ENCODE measurements around the gene AFF1. TPM values are rescaled to one million over a fixed set of nuclear protein-coding genes. Genes with fewer than 3 reads are reported as not detected.
"Not testable (repeated sequence)": the region's sequence is repeated elsewhere in the genome, so short reads cannot be mapped to it uniquely, and the experiment has no call there.

The AFF1 gene
- total RNA-seq, 1 experiment from 2014 or later = 6.8 TPM

DNA sequence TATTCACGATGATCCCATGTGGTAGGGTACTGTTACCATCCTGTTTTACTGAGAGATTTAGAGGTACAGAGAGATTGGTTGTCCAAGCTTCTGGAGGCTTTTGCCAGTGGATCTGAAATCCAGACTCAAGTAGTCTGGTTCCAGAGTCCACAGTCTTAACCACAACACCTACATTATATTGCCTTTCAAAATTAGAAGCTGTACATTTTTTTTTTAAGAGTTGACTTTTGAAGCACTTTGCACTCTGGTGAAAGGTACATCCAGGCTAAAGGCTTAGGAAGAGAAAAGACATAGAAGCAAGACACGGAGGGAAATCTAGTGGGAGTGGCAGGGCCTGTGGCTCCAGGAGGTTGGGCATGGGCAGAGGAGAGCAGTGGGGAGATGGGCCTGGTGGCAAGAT is 122.1 kb downstream of the AFF1 start:
- DNase-seq (ENCODE audit: low read depth) = no peak
- in situ Hi-C loops (cut with HindIII; ENCODE audit: low pct_unique_long_range_greater_than_20kb, low sequenced_read_pairs) = no loop called here

DNA sequence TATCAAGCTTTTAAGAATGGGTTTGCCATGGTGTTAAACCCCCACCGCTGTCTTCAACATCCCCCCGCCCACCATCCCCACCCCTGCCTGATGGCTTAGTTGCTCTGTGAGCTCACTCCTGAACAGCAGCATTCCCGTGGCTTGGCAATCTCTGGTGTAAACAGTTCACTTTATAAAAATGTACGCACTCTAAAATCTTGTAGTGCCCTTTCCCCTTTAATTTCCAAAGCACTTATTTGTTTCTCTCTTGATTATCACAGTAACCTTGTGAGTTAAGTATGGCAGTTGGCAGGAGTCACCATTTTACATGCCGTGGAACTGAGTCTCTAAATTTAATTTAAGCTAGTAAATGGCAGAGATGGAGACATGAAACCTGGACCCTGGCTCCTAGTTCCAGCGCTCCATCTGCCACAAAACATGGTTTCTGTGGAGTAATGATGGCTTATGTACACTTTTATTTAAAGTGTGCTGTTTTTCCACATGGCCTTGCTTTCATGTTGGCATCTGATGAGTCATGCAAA is 123.1 kb downstream of the AFF1 start:
- no peak for DNase-seq (ENCODE audit: low read depth)
- in situ Hi-C loops (cut with HindIII; ENCODE audit: low pct_unique_long_range_greater_than_20kb, low sequenced_read_pairs) = no loop called here

DNA sequence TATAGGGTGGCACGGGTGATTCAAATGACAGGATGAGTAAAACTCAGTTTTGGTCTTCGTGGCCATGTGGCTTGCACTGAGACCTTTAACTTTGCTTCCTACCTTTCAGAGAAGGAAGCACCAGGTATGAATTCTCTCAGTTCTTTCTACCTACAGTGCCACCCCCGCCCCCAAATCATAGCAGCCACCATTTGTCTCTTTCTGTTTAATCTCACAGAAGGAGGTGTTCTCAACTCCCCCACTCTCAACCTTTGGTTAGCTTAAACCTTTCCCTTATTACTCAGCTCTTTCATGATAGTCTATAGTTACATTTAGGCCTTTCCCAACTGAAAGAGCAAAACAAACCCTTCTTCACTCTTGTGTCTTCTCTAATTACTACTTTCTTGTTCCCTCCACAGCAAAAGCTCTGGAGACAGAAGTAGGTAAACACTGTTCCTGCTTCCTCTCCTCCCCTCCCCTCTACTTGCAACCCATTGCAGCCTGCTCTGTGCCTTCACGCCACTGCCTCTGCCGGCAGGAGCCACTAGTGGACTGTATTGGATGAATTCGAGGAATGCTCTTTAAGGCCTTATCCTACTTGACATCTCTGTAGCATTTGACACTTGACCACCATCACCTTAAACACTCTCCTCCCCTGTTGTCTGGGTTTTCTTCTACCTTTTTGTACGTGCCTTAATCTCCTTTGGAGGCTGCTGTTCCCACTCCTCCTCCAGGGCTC is 123.7 kb downstream of the AFF1 start:
- in situ Hi-C loops (cut with HindIII; ENCODE audit: low pct_unique_long_range_greater_than_20kb, low sequenced_read_pairs) = no loop called here
- peak; percentile 45 for DNase-seq (ENCODE audit: low read depth)

DNA sequence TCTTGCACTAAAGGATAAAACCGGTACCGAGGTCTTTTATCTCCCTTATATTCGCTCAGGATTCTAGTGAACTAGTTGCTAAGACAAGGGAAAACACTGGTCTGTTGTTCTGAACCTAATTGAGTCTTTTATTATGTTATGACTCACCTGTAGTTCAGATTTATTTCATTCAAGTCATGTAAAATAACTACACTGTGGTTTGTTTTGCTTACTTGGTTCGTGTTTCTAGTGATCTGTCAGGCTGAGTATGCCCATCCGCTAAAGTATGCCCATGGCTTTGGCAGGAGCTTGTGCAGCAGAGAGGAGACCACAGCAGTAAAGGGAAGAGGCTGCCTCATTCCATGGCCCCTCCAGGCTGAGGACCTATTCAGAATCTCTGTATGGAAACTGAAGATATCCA is 126.1 kb downstream of the AFF1 start:
- in situ Hi-C loops (cut with HindIII; ENCODE audit: low pct_unique_long_range_greater_than_20kb, low sequenced_read_pairs) = no loop called here
- DNase-seq (ENCODE audit: low read depth) = peak; percentile 83

DNA sequence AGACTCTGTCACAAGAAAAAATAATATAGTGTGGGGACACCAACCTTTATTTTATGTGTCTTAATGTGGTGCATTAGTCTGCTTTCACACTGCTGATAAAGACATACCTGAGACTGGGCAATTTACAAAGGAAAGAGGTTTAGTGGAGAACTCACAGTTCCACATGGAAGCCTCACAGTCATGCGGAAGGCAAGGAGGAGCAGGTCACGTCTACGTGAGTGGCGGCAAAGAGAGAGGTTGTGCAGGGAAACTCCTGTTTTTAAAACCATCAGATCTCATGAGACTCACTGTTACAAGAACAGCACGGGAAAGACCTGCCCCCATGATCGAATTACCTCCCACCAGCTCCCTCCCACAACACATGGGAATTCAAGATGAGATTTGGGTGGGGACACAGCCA is 130.2 kb downstream of the AFF1 start:
- in situ Hi-C loops (cut with HindIII; ENCODE audit: low pct_unique_long_range_greater_than_20kb, low sequenced_read_pairs) = no loop called here
- DNase-seq (ENCODE audit: low read depth) = no peak

DNA sequence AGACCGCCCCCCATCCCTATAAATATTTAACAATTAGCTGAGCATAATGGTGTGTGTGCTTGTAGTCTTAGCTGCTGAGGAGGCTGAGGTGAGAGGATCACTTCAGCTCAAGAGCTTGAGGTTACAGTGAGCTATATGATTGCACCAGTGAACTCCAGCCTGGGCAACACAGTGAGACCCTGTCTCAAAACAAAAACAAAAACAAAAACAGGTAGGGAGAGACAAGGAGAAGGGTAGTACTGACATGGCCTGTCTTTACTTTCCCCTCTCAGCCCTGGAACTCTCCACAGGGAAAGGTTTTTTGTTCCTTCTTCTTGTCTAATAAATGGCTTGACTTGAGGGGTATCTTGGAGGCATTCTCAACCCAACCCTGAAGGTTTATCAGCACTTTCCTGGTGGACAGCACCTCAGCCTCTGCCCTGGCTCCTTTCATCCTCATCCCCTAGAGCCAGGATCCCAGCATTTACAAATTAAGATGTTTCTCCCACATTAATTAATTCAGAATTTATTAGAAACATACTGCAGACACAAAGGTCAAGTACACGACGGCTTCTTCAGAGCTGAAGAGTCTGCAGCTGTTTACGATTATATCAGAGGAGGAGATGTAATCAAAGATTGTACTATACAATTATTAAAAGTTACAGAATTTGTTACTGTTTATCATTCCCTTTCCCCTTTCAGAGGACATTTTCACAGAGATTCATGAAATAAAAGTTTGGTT is 131.8 kb downstream of the AFF1 start:
- in situ Hi-C loops (cut with HindIII; ENCODE audit: low pct_unique_long_range_greater_than_20kb, low sequenced_read_pairs) = no loop called here
- no peak for DNase-seq (ENCODE audit: low read depth)

DNA sequence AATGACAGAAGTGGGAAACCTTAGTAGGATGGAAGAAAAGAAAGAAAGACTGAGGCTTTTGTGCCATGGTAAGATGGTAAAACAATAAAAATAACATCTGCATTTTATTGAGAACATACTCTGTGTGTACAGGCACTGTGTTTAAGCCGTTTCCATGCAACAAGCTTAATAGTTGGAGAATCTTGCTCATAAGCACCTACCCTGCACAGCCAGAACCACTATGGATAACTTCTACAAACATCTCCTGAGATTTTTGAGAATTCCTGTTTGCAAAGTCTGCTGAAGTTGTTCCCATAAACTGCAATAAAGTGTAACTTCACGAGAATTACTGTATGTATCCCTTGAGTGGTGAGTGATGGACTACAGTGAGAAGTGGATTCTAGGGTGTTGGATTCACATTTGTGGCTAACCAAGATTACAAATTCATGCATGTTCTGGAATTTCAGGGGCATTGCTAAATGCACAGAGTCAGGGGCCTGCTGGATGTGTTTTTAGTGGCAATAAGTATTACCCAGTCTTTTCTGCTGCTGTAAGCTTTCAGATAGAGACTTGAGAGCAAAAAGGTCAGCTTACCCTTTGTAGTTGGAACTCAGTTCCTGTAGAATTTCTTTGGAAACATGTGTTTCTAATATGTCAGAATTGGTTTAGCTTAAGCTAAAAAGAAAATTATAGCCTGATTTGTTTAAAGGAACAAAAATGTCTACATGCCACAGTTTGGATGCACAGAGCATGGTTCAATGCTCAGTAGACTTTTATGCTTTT is 132.5 kb downstream of the AFF1 start:
- DNase-seq (ENCODE audit: low read depth) = no peak
- in situ Hi-C loops (cut with HindIII; ENCODE audit: low pct_unique_long_range_greater_than_20kb, low sequenced_read_pairs) = no loop called here

DNA sequence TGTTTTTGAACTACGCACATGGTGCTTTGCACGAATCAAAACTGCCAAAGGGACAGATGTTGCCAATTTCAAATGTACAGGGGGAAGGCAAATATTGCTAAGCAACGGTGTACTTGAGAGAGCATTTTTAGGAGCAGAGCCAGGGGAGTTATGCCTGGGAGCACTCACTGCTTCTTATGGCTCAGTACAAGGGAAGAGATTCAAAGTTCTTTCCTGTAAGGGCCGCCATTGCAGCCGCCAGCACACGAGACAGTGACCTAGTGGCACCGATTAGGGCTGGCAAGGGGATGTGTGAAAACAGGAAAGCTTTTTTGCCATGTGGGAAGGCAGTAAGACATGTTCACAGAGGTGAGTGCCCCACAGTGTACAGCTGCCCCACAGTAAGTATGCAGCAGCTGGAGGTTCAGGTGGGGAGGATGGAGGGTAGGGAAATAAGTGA is 133.8 kb downstream of the AFF1 start:
- in situ Hi-C loops (cut with HindIII; ENCODE audit: low pct_unique_long_range_greater_than_20kb, low sequenced_read_pairs) = no loop called here
- DNase-seq (ENCODE audit: low read depth) = no peak

DNA sequence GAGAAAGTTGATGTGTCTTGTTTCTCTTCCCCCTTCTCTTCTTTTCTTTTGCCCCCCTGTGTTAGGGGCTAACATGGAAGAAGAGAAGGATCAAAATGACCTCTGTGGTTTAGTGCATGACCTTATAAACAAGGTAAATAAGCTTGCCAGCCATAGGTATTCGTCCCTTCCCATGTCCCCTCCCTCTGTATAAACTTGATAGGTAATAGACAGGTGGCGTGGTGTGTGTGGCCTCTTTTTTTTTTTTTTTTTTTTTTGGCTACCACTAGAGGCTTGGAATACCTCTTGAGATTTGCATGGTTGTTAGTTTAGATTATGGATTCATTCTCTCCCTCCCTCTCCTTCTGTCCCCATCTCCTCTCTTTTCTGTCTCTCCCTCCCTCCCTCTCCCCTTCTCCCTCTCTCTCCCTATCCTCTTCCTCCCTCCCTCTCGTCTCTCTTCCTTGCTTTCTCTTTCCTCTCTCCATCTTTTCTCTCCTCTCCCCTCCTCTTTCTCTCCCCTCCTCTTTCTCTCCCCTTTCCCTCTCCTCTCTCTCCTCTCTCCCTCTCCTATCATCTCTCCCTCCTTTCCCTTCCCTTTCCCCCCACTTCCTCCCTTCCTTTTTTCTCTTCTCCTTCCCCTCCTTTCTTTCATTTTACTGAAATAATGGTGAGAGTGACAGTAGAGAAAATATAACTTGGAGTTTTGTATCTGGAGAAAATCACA is 134.4 kb downstream of the AFF1 start:
- in situ Hi-C loops (cut with HindIII; ENCODE audit: low pct_unique_long_range_greater_than_20kb, low sequenced_read_pairs) = no loop called here
- DNase-seq (ENCODE audit: low read depth) = no peak

DNA sequence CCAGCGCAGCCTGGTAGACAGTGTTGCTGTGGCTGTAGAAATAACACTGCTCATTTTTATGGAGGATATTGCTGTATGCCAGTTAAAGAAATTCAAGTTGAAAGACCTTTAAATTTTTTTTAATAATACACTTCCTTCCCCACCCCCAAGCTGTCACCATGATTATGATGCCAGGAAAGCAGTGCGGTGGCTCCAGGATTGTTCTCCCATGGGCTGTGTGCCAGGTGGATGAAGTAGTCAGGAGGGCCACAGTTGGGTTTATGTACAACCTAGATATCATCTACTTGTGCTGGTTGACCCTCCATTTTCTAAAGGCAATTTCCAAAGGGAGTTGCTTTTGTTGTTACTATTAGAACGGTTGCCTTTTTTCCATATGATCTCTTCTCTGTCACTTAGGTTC is 136.6 kb downstream of the AFF1 start:
- peak; percentile 45 for DNase-seq (ENCODE audit: low read depth)
- in situ Hi-C loops (cut with HindIII; ENCODE audit: low pct_unique_long_range_greater_than_20kb, low sequenced_read_pairs) = no loop called here

DNA sequence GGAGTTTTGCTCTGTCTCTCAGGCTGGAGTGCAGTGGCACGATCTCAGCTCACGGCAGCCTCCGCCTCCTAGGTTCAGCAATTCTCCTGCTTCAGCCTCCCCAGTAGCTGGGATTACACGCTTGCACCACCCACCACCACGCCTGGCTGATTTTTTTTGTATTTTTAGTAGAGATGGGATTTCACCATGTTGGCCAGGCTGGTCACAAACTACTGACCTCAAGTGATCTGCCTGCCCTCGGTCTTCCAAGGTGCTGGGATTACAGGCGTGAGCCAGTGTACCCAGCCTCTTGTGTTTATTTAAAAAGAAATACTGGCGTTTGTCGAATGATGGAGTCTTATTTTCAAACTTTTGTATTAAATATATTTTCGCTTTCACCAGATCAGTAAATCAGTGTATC is 137.7 kb downstream of the AFF1 start:
- in situ Hi-C loops (cut with HindIII; ENCODE audit: low pct_unique_long_range_greater_than_20kb, low sequenced_read_pairs) = not testable (repeated sequence)
- DNase-seq (ENCODE audit: low read depth) = peak; percentile 33

DNA sequence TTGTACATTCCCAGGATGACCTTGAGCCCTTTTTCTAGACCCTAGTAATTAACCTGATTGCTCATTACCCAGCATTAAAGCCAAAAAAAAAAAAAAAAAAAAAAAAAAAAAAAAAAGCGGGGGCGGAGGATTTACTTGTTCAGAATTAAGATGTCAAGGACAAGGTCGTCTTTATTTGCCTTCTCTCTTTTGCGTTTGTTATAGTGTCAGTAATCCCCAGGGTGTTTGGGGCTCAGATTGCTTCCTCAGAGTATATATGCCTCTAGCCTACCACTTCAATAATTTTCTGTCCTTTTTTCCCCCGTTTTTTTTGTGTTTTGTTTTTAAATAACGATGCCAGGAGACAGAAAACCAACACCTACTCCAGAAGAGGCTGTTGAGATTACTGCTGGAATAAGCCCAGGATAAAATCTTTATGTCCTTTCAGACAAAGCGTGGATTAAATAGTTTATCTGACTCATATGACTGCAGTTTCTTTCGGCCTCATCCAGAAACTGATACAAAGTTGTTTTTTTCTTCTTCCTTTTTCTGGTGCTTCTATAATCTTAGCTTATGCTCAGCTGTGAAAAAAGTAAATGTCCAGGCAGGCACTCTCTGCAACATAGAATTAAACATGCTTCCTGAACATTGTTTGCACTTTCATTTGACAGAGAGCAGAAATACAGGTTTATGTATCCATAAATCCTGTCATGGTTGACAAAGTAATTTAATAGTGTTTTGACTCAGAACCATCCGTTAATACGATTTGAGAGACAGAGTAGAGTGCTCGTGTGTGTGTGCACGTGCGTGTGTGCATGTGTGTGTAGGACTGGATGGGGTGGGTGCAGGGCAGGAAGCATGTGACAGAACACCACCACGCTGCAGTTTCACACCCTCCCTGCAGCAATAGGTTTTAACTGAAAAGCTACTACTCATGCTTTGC is 138.6 kb downstream of the AFF1 start:
- in situ Hi-C loops (cut with HindIII; ENCODE audit: low pct_unique_long_range_greater_than_20kb, low sequenced_read_pairs) = no loop called here
- no peak for DNase-seq (ENCODE audit: low read depth)

DNA sequence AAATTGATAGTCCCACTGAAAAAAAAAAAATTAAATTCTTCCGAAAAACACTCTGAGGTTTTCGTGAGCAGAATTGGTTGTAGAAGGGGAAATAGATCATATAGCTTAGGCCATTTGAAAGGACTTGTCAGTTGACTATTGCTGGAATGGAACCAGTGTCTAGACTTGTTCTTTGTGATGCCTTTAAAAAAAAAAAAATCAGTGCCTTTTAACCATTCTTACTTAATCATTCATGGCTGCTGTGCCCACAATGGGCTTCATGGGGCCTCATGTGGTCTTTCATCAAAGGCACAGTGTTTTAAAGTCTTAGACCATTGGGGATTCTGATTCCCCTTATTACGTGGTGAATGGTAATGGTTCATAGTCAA is 139.3 kb downstream of the AFF1 start:
- no peak for DNase-seq (ENCODE audit: low read depth)
- in situ Hi-C loops (cut with HindIII; ENCODE audit: low pct_unique_long_range_greater_than_20kb, low sequenced_read_pairs) = no loop called here

DNA sequence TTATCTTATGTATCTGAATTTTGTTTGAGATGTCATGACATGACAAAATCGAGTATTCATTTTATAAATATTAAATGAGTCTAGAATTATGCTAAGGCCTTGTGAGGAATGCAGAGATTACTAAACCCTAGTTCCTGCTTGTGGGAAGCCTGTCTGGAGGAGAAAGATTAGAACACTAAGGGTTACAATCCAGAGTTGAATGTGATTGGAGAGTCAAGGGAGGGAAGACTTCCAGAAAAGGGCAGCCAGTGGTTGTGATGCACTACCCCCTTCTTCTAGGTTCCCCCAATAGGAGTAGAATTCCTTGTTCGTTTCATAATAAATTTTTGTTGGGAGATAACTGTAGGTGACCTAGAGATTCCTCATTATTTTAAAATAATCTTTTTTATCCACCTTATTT is 141.1 kb downstream of the AFF1 start:
- in situ Hi-C loops (cut with HindIII; ENCODE audit: low pct_unique_long_range_greater_than_20kb, low sequenced_read_pairs) = no loop called here
- no peak for DNase-seq (ENCODE audit: low read depth)

DNA sequence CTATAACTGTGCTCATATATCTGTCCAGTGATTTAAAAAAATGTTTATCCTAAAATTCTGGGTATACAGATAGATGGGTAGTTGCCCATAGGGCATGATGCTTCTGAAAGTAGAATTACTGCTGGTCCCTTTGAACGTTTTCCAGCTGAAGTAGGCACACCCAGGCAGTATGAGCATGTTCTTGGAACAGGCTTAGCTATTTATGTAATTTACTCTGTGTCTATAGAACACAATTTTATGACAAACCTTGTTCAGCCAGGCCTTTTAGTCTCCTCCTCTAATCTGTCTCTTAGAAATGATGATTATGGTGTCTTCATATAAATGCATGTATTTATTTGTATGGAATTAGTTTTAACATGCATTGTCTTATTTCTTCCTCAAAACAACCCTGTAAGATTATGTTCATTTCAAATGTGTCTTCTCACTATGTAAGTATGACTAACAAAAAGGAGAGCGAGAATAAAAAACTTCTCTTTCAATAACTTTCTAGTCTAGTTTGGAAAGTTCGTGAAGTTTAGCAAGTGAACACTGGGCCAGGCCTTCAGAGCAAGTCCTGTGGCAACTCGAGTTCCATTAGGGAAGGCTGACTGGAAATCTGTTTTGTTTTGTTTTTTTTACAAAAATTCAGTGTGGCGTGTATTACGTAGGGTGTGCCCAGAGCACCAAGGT is 142.0 kb downstream of the AFF1 start:
- in situ Hi-C loops (cut with HindIII; ENCODE audit: low pct_unique_long_range_greater_than_20kb, low sequenced_read_pairs) = no loop called here
- DNase-seq (ENCODE audit: low read depth) = no peak

DNA sequence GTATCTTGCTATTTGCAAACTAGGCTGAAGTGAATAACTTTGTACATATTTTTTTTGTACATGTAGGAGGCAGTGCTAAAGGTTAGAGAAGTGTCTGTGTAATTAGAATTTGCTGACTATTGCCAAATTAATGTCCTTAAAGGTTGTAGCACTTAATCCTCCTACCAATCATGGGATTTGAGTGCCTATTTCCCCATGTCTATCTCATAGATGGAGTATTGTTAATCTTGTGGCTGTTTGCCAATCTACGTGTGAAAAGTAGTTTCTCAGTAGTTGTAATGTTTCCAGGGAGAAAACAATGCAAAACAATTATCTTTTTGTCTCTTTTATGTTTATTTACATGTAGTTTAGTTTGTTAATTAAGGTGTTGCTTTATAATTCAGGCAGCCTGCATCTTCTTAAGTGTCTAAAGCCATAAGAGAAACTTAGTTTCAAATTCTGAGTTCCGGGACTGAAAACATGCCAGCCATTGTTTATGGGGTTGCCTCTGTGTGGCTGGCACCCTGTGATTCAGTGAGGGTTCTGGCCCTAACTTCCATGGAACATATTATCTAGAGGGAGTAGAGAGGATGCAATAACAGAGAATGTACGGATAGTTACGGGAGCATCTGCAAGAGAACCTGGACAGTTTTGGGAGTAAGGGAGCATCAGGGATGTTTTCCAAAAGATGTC is 143.2 kb downstream of the AFF1 start:
- in situ Hi-C loops (cut with HindIII; ENCODE audit: low pct_unique_long_range_greater_than_20kb, low sequenced_read_pairs) = no loop called here
- no peak for DNase-seq (ENCODE audit: low read depth)
